Keratinocyte (primary cell): ENCODE results near the gene ADD2. TPM values are rescaled to one million over a fixed set of nuclear protein-coding genes. Genes with fewer than 3 reads are reported as not detected.

Experiments used
- DNase-seq: peaks from one replicate; pipeline ENCODE4 v3.0.0-alpha.2; 2011; ENCODE audit warnings: low read depth, missing footprints, low spot score
- FAIRE-seq: peaks from 2 replicates; lab custom pipeline; 2011; peaks lifted over from hg19 to GRCh38; lab: Jason Lieb, UNC
- H2AFZ ChIP-seq: 2 replicates; pipeline ENCODE4 v1.6.0; 2012; ENCODE audit warnings: low read length, control low read depth, inconsistent platforms; ENCODE audit not compliant: control insufficient read depth
- H3K27ac ChIP-seq: 2 replicates; pipeline ENCODE4 v1.5.1; 2011; ENCODE audit warnings: low read length; ENCODE audit not compliant: control insufficient read depth, insufficient read depth
- H3K27me3 ChIP-seq: 3 replicates; pipeline ENCODE4 v1.6.0; 2011; ENCODE audit warnings: low read length; ENCODE audit not compliant: control insufficient read depth, insufficient read depth; ENCODE audit errors: extremely low read depth
- H3K36me3 ChIP-seq, 2 experiments: 2 replicates in 1 of 2; 3 replicates in 1 of 2; pipeline ENCODE4 v1.5.1; 2011; ENCODE audit warnings: low read length in 2 of 2, mild to moderate bottlenecking in 1 of 2; ENCODE audit not compliant: control insufficient read depth in 2 of 2, insufficient read depth in 2 of 2; ENCODE audit errors: extremely low read depth in 1 of 2
- H3K4me1 ChIP-seq: 3 replicates; pipeline ENCODE4 v1.5.1; 2011; ENCODE audit warnings: low read length; ENCODE audit not compliant: control insufficient read depth, insufficient read depth; ENCODE audit errors: extremely low read depth
- H3K4me2 ChIP-seq: 3 replicates; pipeline ENCODE4 v1.6.0; 2011; ENCODE audit warnings: low read depth, low read length; ENCODE audit not compliant: control insufficient read depth, insufficient read depth; ENCODE audit errors: extremely low read depth
- H3K4me3 ChIP-seq, 3 experiments: fragments of 200-600 bp in 1 of 3; sonication (generic) in 1 of 3; 2 replicates in 2 of 3; 3 replicates in 1 of 3; pipeline ENCODE4 v1.5.1; 2011 to 2016; ENCODE audit warnings: low read length in 3 of 3, mild to moderate bottlenecking in 3 of 3, control low read depth in 2 of 3, inconsistent platforms in 1 of 3, low read depth in 1 of 3, mixed read lengths in 1 of 3, mixed run types in 1 of 3, moderate library complexity in 1 of 3; ENCODE audit not compliant: control insufficient read depth in 2 of 3, insufficient read depth in 2 of 3; ENCODE audit errors: extremely low read depth in 1 of 3
- H3K79me2 ChIP-seq: 2 replicates; pipeline ENCODE4 v1.6.0; 2012; ENCODE audit warnings: low read length; ENCODE audit not compliant: control insufficient read depth, insufficient read depth
- H3K9ac ChIP-seq: 3 replicates; pipeline ENCODE4 v1.6.0; 2011; ENCODE audit warnings: low read length; ENCODE audit not compliant: control insufficient read depth, insufficient read depth; ENCODE audit errors: extremely low read depth
- H3K9me1 ChIP-seq: 3 replicates; pipeline ENCODE4 v1.6.0; 2011; ENCODE audit warnings: low read length; ENCODE audit not compliant: control insufficient read depth, insufficient read depth; ENCODE audit errors: extremely low read depth
- H3K9me3 ChIP-seq: 2 replicates; pipeline ENCODE4 v1.5.1; 2012; ENCODE audit warnings: low read depth, low read length; ENCODE audit not compliant: control insufficient read depth
- H4K20me1 ChIP-seq: 3 replicates; pipeline ENCODE4 v1.6.0; 2011; ENCODE audit warnings: low read length; ENCODE audit not compliant: control insufficient read depth, insufficient read depth; ENCODE audit errors: extremely low read depth
- EZH2 ChIP-seq: IDR thresholded peaks from one replicate; pipeline ENCODE4 v1.6.1; 2012; ENCODE audit warnings: inconsistent platforms, mild to moderate bottlenecking, low read length, moderate library complexity
- dilution Hi-C: fragments of 300-500 bp; cut with MboI; formaldehyde crosslinking; loops from one replicate; pipeline ENCODE4 v1.7.0; 2020; ENCODE audit warnings: low sequenced_read_pairs; ENCODE audit not compliant: extremely low pct_ligation_motif_present
- polyA plus RNA-seq, 5 experiments: library from polyadenylated mRNA; depleted of rRNA in 3 of 5; stranded (reverse) in 3 of 5; stranded (forward) in 1 of 5; unstranded in 1 of 5; fragments of >200 nt; gene quantifications; 1 replicate in 1 of 5; 2 replicates in 3 of 5; 3 replicates in 1 of 5; pipeline versions ENCODE4 v1.2.1 to v1.2.3, GENCODE V29; 2011 to 2012; ENCODE audit warnings: missing spikeins in 2 of 5, low read depth in 1 of 5, low replicate concordance in 1 of 5
- TF ChIP-seq, protein P1 (sequence below), 3 experiments: IDR thresholded peaks in 1 of 3; conservative IDR thresholded peaks in 1 of 3; optimal IDR thresholded peaks in 1 of 3; 2 replicates in 2 of 3; 3 replicates in 1 of 3; pipeline versions ENCODE3 to v1.5.1; 2011; ENCODE audit warnings: low read length in 3 of 3, mild to moderate bottlenecking in 3 of 3, moderate library complexity in 2 of 3, control low read depth in 1 of 3, inconsistent platforms in 1 of 3; ENCODE audit not compliant: insufficient read depth in 2 of 3; ENCODE audit errors: extremely low read depth in 1 of 3

ADD2 gene
- polyA plus RNA-seq, 1 donor (not counting 4 experiments of a cell fraction or from before 2014, with no cell fraction given): 0.05 TPM

DNA sequence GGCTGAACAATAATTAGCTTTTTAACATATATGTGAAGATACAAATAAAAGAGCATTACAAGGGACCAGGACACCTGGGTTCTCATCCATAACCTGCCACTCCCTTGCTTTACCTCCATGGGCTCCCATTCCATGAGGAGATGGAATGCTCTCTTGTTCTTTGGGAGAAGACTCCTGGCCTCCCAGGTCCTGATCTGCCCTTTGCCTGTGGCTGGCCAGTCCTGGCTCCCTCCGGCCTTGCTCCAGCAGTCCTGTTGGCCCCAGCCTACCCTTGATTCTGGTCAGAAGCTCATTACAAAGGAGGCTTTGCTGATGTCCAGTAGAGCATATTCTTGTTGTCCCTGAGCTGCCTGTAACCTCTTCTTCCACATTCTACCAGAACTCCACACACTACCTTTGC is 60.3 kb downstream of the ADD2 start:
- Histone ChIP-seq H3K27me3 (peaks cover 6% of the 10 kb centered on the region), H3K79me2 (no peaks in the 10 kb centered on the region), H3K36me3 (no peaks in the 10 kb centered on the region), H4K20me1 (no peaks in the 10 kb centered on the region), H3K27ac (no peak overlapping the region), H3K4me1 (no peaks in the 10 kb centered on the region), H3K4me3 (no peak overlapping the region), H3K4me2 (no peak overlapping the region), H3K9me3 (no peaks in the 10 kb centered on the region), H3K9ac (no peak overlapping the region), H2AFZ (no peak overlapping the region), H3K9me1 (no peaks in the 10 kb centered on the region)
- DNase-seq (no peak), FAIRE-seq (no peak)
- dilution Hi-C loops: no loop called here
- TF ChIP-seq, protein P1, sequence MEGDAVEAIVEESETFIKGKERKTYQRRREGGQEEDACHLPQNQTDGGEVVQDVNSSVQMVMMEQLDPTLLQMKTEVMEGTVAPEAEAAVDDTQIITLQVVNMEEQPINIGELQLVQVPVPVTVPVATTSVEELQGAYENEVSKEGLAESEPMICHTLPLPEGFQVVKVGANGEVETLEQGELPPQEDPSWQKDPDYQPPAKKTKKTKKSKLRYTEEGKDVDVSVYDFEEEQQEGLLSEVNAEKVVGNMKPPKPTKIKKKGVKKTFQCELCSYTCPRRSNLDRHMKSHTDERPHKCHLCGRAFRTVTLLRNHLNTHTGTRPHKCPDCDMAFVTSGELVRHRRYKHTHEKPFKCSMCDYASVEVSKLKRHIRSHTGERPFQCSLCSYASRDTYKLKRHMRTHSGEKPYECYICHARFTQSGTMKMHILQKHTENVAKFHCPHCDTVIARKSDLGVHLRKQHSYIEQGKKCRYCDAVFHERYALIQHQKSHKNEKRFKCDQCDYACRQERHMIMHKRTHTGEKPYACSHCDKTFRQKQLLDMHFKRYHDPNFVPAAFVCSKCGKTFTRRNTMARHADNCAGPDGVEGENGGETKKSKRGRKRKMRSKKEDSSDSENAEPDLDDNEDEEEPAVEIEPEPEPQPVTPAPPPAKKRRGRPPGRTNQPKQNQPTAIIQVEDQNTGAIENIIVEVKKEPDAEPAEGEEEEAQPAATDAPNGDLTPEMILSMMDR (optimal IDR thresholded peaks at IDR 0.05 in 1 of 3, IDR thresholded peaks at IDR 0.05 in 1 of 3, conservative IDR thresholded peaks at IDR 0.05 in 1 of 3; ENCODE audit: extremely low read depth in 1 of 3, insufficient read depth in 2 of 3, low read length in 3 of 3): no peak
- no peak for TF ChIP-seq EZH2

DNA sequence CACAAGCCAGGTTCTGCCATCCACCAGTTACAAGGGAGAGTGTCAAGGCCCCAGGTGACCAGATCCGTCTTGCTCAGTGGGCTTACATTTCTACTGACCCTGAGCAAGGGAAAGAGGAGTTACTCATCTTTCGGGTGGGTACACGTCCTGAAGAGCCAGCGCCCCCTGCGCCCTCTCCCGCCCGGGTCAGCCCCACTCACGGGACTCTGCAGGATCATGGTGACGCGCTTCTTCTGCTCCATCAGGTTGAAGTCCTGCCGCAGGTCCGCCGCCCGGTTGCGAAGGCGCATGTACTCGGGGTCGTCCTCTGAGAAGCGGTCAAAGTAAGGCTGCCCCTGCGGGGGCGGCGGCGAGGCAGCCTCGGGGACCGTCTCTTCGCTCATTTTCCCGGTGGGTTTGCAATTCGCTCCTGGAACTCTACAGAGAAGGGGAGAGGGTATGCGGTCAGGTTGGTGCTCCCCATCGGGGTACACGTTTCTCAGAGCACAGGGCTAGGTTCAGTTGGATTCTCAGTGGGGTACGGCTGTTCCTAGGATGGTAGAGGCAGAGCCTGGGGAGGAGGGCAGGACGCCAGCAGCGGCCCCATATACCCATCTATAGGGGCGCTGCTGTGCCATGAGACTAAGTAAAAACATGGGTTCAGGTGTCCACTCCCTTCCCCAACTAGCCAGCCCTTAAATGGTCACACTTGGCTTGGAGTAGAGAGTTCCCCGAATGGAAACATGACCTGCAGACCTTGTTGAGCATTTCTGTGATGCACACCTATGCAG is 61.8 kb downstream of the ADD2 start:
- Histone ChIP-seq H3K9ac (no peak overlapping the region), H3K4me3 (no peak overlapping the region), H3K79me2 (no peaks in the 10 kb centered on the region), H3K9me3 (no peaks in the 10 kb centered on the region), H3K4me2 (no peak overlapping the region), H3K36me3 (no peaks in the 10 kb centered on the region), H4K20me1 (no peaks in the 10 kb centered on the region), H3K27ac (no peak overlapping the region), H3K27me3 (peaks cover 7% of the 10 kb centered on the region), H2AFZ (no peak overlapping the region), H3K4me1 (no peaks in the 10 kb centered on the region), H3K9me1 (no peaks in the 10 kb centered on the region)
- no peak for TF ChIP-seq EZH2
- TF ChIP-seq, protein P1 (optimal IDR thresholded peaks at IDR 0.05 in 1 of 3, IDR thresholded peaks at IDR 0.05 in 1 of 3, conservative IDR thresholded peaks at IDR 0.05 in 1 of 3; ENCODE audit: extremely low read depth in 1 of 3, insufficient read depth in 2 of 3, low read length in 3 of 3): no peak
- FAIRE-seq (no peak), DNase-seq (no peak)
- dilution Hi-C loops: no loop called here
